Measurements from ENCODE around the gene ERBB2. TPM values are rescaled to one million over a fixed set of nuclear protein-coding genes. Genes with fewer than 3 reads are reported as not detected.

The ERBB2 gene
- total and polyA plus RNA-seq, 2 experiments from 2014 or later: 30.3 to 55.4 TPM

- H3K4me3 ChIP-seq: no peak overlapping the region
- no peak for DNase-seq
- H3K4me2 ChIP-seq (ENCODE audit: unreplicated experiment): no peak overlapping the region
- no peak for TF ChIP-seq EZH2phosphoT487 (IDR thresholded peaks at IDR 0.05; ENCODE audit: insufficient read depth, low read depth)
- TF ChIP-seq EZH2 (IDR thresholded peaks at IDR 0.05; ENCODE audit: insufficient read depth, poor library complexity, severe bottlenecking): no peak
- no peaks in the 10 kb centered on the region for H3K36me3 ChIP-seq (ENCODE audit: low read depth)
- no peaks in the 10 kb centered on the region for H3K9me3 ChIP-seq (ENCODE audit: low read depth)
- H3K9me2 ChIP-seq (ENCODE audit: insufficient read depth): no peaks in the 10 kb centered on the region
- no peaks in the 10 kb centered on the region for H3K27me3 ChIP-seq (replicated peaks; ENCODE audit: insufficient read depth)
- H3K9ac ChIP-seq: no peak overlapping the region
- whole genome bisulfite sequencing, 2 experiments (ENCODE audit: low coverage in 1 of 2, low lambda C conversion rate in 2 of 2, missing lambda C conversion rate in 2 of 2): 81 to 88% methylated on average over 5 to 12 of the region's 12 CpGs
- H3K27ac ChIP-seq: no peak overlapping the region
- in situ Hi-C loops (cut with MboI): no loop called here
- no peaks in the 10 kb centered on the region for H3F3A ChIP-seq (ENCODE audit: insufficient read depth)
- H3K4me1 ChIP-seq (ENCODE audit: insufficient read depth): no peaks in the 10 kb centered on the region
- no peak overlapping the region for H2AFZ ChIP-seq
- H4K20me1 ChIP-seq (ENCODE audit: insufficient read depth): no peaks in the 10 kb centered on the region
- H3K79me2 ChIP-seq (ENCODE audit: insufficient read depth): peaks cover 29% of the 10 kb centered on the region; the same call in 1 of the 2 replicates
These were observed 46.6 kb upstream of the ERBB2 start for GRCh38 chr17:39653316-39653661.

DNA sequence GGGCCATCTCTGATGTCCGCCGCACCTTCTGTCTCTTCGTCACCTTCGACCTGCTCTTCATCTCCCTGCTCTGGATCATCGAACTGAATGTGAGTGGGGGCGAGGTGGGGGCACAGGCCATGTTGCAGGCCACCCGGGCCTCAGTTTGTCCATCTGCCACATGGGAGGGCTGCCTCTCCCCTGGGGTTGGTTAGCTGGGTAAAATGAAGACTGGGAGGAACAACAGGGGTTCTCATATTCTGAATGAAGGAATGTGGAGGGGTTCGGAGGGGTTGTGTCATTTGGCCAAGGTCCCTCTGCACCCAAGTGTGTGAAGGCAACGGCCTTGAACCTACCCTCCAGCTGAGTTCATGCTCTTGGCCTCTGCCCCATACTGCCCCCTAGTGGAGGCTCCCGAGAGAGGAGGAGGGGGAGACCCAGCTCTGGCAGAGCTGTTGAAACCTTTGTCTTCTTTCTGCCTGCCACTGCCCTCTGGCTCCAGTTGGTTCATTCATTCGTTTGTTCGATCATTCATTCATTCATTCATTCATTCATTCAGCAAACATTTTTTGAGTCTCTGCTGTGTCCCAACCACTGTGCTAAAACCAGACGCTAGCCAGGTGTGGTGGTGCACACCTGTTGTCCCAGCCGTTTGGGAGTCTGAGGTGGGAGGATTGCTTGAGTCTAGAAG lies 46.1 kb upstream of the ERBB2 start:
- TF ChIP-seq EZH2 (IDR thresholded peaks at IDR 0.05; ENCODE audit: insufficient read depth, poor library complexity, severe bottlenecking) (no peak), EZH2phosphoT487 (IDR thresholded peaks at IDR 0.05; ENCODE audit: insufficient read depth, low read depth) (no peak)
- H3F3A ChIP-seq (ENCODE audit: insufficient read depth): no peaks in the 10 kb centered on the region
- in situ Hi-C loops (cut with MboI): no loop called here
- H3K4me2 ChIP-seq (ENCODE audit: unreplicated experiment): no peak overlapping the region
- no peak overlapping the region for H3K4me3 ChIP-seq
- H3K27me3 ChIP-seq (replicated peaks; ENCODE audit: insufficient read depth): no peaks in the 10 kb centered on the region
- WGBS, 2 experiments (ENCODE audit: low coverage in 1 of 2, low lambda C conversion rate in 2 of 2, missing lambda C conversion rate in 2 of 2): 58 to 63% methylated on average over 14 of the region's 14 CpGs
- H2AFZ ChIP-seq: no peak overlapping the region
- no peaks in the 10 kb centered on the region for H3K9me2 ChIP-seq (ENCODE audit: insufficient read depth)
- no peak overlapping the region for H3K9ac ChIP-seq
- peaks cover 24% of the 10 kb centered on the region; the same call in 1 of the 2 replicates for H3K79me2 ChIP-seq (ENCODE audit: insufficient read depth)
- no peaks in the 10 kb centered on the region for H3K9me3 ChIP-seq (ENCODE audit: low read depth)
- no peaks in the 10 kb centered on the region for H4K20me1 ChIP-seq (ENCODE audit: insufficient read depth)
- peak; percentile 57 for DNase-seq
- H3K4me1 ChIP-seq (ENCODE audit: insufficient read depth): no peaks in the 10 kb centered on the region
- H3K27ac ChIP-seq: no peak overlapping the region
- H3K36me3 ChIP-seq (ENCODE audit: low read depth): no peaks in the 10 kb centered on the region

GRCh38 chr17:39655105-39655504 lies 44.8 kb upstream of the ERBB2 start:
- Histone ChIP-seq H3F3A (ENCODE audit: insufficient read depth) (no peaks in the 10 kb centered on the region), H3K27ac (no peak overlapping the region), H3K9me2 (ENCODE audit: insufficient read depth) (no peaks in the 10 kb centered on the region), H4K20me1 (ENCODE audit: insufficient read depth) (no peaks in the 10 kb centered on the region), H3K36me3 (ENCODE audit: low read depth) (no peaks in the 10 kb centered on the region), H3K4me1 (ENCODE audit: insufficient read depth) (no peaks in the 10 kb centered on the region), H3K9me3 (ENCODE audit: low read depth) (no peaks in the 10 kb centered on the region), H3K27me3 (replicated peaks; ENCODE audit: insufficient read depth) (no peaks in the 10 kb centered on the region), H3K4me2 (ENCODE audit: unreplicated experiment) (no peak overlapping the region), H3K4me3 (no peak overlapping the region), H2AFZ (no peak overlapping the region), H3K9ac (no peak overlapping the region), H3K79me2 (ENCODE audit: insufficient read depth) (peaks cover 14% of the 10 kb centered on the region; the same call in 1 of the 2 replicates)
- DNase-seq: no peak
- in situ Hi-C loops (cut with MboI): no loop called here
- TF ChIP-seq EZH2 (IDR thresholded peaks at IDR 0.05; ENCODE audit: insufficient read depth, poor library complexity, severe bottlenecking) (no peak), EZH2phosphoT487 (IDR thresholded peaks at IDR 0.05; ENCODE audit: insufficient read depth, low read depth) (no peak)
- 88 to 98% methylated on average over 2 of the region's 2 CpGs for WGBS, 2 experiments (ENCODE audit: low coverage in 1 of 2, low lambda C conversion rate in 2 of 2, missing lambda C conversion rate in 2 of 2)

GRCh38 chr17:39658346-39658745 lies 41.5 kb upstream of the ERBB2 start:
- Histone ChIP-seq H3K36me3 (ENCODE audit: low read depth) (no peaks in the 10 kb centered on the region), H3K4me3 (no peak overlapping the region), H3K9me3 (ENCODE audit: low read depth) (no peaks in the 10 kb centered on the region), H2AFZ (no peak overlapping the region), H3K9me2 (ENCODE audit: insufficient read depth) (no peaks in the 10 kb centered on the region), H4K20me1 (ENCODE audit: insufficient read depth) (no peaks in the 10 kb centered on the region), H3K9ac (no peak overlapping the region), H3K4me2 (ENCODE audit: unreplicated experiment) (no peak overlapping the region), H3K27me3 (replicated peaks; ENCODE audit: insufficient read depth) (no peaks in the 10 kb centered on the region), H3F3A (ENCODE audit: insufficient read depth) (no peaks in the 10 kb centered on the region), H3K27ac (no peak overlapping the region), H3K79me2 (ENCODE audit: insufficient read depth) (peaks cover 11% of the 10 kb centered on the region; the same call in 1 of the 2 replicates), H3K4me1 (ENCODE audit: insufficient read depth) (no peaks in the 10 kb centered on the region)
- in situ Hi-C loops (cut with MboI): no loop called here
- WGBS, 2 experiments (ENCODE audit: low coverage in 1 of 2, low lambda C conversion rate in 2 of 2, missing lambda C conversion rate in 2 of 2): 95 to 100% methylated on average over 11 of the region's 11 CpGs
- no peak for TF ChIP-seq EZH2phosphoT487 (IDR thresholded peaks at IDR 0.05; ENCODE audit: insufficient read depth, low read depth)
- TF ChIP-seq EZH2 (IDR thresholded peaks at IDR 0.05; ENCODE audit: insufficient read depth, poor library complexity, severe bottlenecking): no peak
- DNase-seq: no peak

Data from GM23248 (cell line).